Activated naive CD4-positive, alpha-beta T cell treated with anti-CD3 and anti-CD28 coated beads, Interleukin-2, amount 50 U/mL, for 72 hours (primary cell): Measurements from ENCODE around the gene ABHD1. TPM values are rescaled to one million over a fixed set of nuclear protein-coding genes. Genes with fewer than 3 reads are reported as not detected.
"Not testable (repeated sequence)": the region's sequence is repeated elsewhere in the genome, so short reads cannot be mapped to it uniquely, and the experiment has no call there.

ENCODE experiments used
- ATAC-seq, 2 donors: fragments of 150-1000 bp; cut with Tn5 transposase; 2 replicates each; pipeline ENCODE4 v1.10.0; 2021; ENCODE audit warnings: mild to moderate bottlenecking in 2 of 2, moderate library complexity in 2 of 2
- DNase-seq, 2 donors: peaks; one replicate each; pipeline ENCODE4 v3.0.0; 2021 to 2022; ENCODE audit warnings: low spot score in 2 of 2
- H3K27ac Mint-ChIP-seq, 2 donors: one replicate each; pipeline ENCODE4 v1.8.0; 2022; ENCODE audit warnings: mild to moderate bottlenecking in 2 of 2, mixed read lengths in 2 of 2
- H3K36me3 Mint-ChIP-seq, 2 donors: one replicate each; pipeline ENCODE4 v1.8.0; 2022; ENCODE audit warnings: mixed read lengths in 2 of 2
- H3K9me3 Mint-ChIP-seq, 2 donors: one replicate each; pipeline ENCODE4 v1.8.0; 2022; ENCODE audit warnings: mixed read lengths in 2 of 2
- total RNA-seq, 2 donors: library from RNA; stranded (reverse); gene quantifications; one replicate each; pipeline ENCODE4 v1.2.3, GENCODE V29; 2022

Gene ABHD1
- total RNA-seq, 2 donors from 2014 or later = 0.43 to 0.56 TPM

DNA sequence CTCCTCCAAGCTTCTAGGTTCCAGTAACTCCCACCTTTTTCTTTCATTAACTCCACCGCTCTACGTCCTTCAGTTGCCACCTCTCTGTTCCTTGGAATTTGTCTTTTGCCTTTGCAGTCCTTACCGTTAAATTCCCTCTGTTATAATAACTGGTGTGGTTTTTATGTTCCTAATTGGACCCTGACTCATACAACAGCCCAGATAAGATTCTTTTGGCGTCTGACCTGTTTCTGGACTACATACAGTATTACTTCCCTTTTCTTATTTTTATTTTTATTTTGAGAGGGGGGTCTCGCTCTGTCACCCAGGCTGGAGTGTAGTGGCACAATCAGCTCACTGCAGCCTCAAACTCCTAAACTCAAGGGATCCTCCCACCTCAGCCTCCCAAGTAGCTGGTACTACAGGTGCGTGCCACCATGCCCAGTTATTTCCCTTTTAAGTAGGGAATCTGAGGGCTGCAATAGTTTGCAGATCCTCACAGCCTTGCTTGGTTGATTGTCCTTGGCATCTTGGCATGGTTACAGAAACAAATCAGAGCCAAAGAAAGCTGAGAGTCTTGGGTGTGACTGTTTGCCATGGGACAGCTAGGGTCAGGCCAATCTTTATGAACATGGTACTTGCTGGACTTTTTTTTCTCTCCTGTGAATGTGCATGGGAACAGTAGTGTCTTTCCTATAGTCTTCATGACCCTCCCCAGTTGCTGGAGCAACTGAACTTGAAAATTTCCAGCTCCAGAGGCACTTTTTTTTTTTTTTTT lies 47.1 kb downstream of the ABHD1 start:
- ATAC-seq (no peak), DNase-seq (no peak)
- H3K27ac Mint-ChIP-seq = no peak overlapping the region
- no peaks in the 10 kb centered on the region for H3K36me3 Mint-ChIP-seq
- H3K9me3 Mint-ChIP-seq = no peaks in the 10 kb centered on the region

DNA sequence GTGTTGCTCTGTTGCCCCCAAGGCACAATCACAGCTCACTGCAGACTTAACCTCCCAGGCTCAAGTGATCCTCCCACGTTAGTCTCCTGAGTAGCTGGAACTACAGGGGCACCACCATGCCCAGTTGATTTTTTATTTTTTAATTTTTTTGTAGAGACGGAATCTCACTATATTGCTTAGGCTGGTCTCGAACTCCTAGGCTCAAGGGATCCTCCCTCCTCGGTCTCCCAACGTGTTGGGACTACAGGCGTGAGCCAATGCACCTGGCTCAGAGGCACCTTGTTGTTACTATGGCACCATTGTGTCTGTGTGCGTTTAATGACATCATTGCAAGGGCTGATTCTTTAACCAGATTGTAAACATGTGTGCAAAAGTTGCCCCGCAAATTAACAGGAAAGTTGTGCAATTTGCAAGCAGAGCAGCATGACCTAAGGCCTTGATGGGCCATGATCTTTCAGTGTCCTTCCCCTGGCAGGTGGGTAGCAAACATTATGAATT lies 47.8 kb downstream of the ABHD1 start:
- ATAC-seq (no peak), DNase-seq (no peak)
- Mint-ChIP-seq H3K27ac (no peak overlapping the region), H3K36me3 (no peaks in the 10 kb centered on the region), H3K9me3 (no peaks in the 10 kb centered on the region)

GRCh38 chr2:27174638-27175037 lies 51.0 kb downstream of the ABHD1 start:
- Mint-ChIP-seq H3K36me3 (no peaks in the 10 kb centered on the region), H3K27ac (no peak overlapping the region)
- no peak for DNase-seq

GRCh38 chr2:27175330-27175729 lies 51.7 kb downstream of the ABHD1 start:
- DNase-seq (no peak), ATAC-seq (no peak)
- Mint-ChIP-seq H3K36me3 (no peaks in the 10 kb centered on the region), H3K9me3 (no peaks in the 10 kb centered on the region), H3K27ac (no peak overlapping the region)

More at GRCh38 chr2:27174638-27175037, 51.0 kb downstream of the ABHD1 start:
- ATAC-seq = no peak
- H3K9me3 Mint-ChIP-seq = no peaks in the 10 kb centered on the region

DNA sequence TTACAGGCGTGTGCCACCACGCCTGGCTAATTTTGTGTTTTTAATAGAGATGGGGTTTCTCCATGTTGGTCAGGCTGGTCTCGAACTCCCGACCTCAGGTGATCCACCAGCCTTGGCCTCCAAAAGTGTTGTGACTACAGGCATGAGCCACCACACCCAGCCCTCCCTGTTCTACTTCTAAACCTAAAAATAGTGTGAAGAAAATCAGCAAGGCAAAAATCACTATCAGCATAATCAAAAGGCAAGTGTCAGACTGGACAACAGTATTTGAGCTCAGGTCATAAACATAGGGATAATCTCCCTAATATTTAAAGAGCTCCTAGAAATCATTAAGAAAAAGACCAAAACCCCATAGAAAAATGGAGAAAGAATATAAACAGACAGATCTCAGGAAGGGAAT lies 52.2 kb downstream of the ABHD1 start:
- not testable (repeated sequence) for ATAC-seq, H3K36me3 Mint-ChIP-seq, H3K27ac Mint-ChIP-seq, H3K9me3 Mint-ChIP-seq, DNase-seq

DNA sequence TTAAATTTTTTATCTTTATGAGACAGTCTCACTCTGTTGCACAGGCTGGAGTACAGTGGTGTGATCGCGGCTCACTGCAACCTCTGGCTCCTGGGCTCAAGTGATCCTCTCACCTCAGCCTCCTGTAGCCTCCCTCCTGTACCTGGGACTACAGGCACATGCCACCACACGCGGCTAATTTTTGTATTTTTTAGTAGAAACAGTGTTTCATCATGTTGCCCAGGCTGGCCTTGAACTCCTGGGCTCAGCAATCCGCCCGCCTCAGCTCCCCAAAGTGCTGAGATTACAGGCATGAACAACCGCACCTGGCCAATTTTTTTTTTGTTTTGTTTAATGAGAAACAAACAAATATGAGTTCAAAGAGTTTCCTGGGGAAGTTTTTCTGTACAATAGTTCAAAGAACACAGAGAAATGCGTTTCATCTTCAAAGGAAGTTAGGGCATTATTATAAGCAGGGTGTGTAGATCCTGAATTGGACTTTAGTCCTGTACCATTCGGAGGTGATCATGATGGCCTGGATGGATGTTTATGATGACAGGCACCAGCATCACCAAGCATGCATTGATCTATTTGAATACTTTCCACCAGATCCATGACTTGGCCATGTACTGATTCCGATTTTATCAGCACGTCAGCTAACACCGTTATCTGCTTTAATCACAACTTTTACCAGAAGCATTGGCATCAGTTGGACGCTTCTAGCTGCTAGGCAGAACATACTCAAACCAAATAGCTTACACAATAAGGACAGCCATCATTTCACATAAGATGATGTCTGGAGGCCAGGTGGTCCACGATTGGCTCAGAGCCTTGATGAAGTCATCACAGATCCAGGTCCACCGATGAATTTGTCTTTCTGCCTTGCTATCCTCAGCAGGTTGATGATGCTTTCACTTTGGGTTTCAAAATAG lies 54.1 kb downstream of the ABHD1 start:
- DNase-seq (no peak), ATAC-seq (no peak)
- no peaks in the 10 kb centered on the region for H3K36me3 Mint-ChIP-seq
- no peaks in the 10 kb centered on the region for H3K9me3 Mint-ChIP-seq
- no peak overlapping the region for H3K27ac Mint-ChIP-seq

DNA sequence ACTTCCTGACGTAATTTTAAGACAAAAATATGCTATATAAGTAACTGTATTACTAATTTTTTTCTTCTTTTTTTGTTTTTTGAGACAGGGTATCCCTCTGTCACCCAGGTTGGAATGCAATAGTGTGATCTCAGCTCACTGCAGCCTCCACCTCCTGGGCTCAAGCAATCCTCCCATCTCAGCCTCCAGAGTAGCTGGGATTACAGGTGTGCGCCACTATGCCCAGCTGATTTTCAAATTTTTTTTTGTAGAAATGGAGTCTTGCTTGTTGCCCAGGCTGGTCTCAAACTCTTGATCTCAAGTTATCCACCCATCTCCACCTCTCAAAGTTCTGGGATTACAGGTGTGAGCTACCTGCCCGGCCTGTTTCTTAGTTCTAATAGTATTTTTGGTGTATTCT lies 54.9 kb downstream of the ABHD1 start:
- Mint-ChIP-seq H3K27ac (no peak overlapping the region), H3K36me3 (no peaks in the 10 kb centered on the region)
- no peak for ATAC-seq

GRCh38 chr2:27179344-27180000 lies 55.9 kb downstream of the ABHD1 start:
- DNase-seq (no peak), ATAC-seq (no peak)
- H3K36me3 Mint-ChIP-seq = no peaks in the 10 kb centered on the region
- H3K27ac Mint-ChIP-seq = no peak overlapping the region
- no peaks in the 10 kb centered on the region for H3K9me3 Mint-ChIP-seq

More for the DNA sequence above, 54.9 kb downstream of the ABHD1 start:
- DNase-seq = no peak
- no peaks in the 10 kb centered on the region for H3K9me3 Mint-ChIP-seq

Other genes with a start within 250 kb of the ABHD1 start
- gene MAPRE3, start 153.2 kb upstream of the ABHD1 start, total RNA-seq = 1 to 10 TPM; 4.0 to 4.2 TPM
- gene TMEM214, start 90.8 kb upstream of the ABHD1 start, total RNA-seq = 10 to 100 TPM; 54.3 to 68.0 TPM
- 10 to 100 TPM; 14.1 to 21.6 TPM for gene AGBL5, start 72.1 kb upstream of the ABHD1 start, total RNA-seq
- gene OST4, start 52.2 kb upstream of the ABHD1 start, total RNA-seq = 100 to 1,000 TPM; 263 to 344 TPM
- under 1 TPM; 0.52 to 0.78 TPM for gene EMILIN1, start 45.2 kb upstream of the ABHD1 start, total RNA-seq
- 10 to 100 TPM; 10.6 to 16.3 TPM for gene KHK, start 37.0 kb upstream of the ABHD1 start, total RNA-seq
- 10 to 100 TPM in 1 of 2 donors, under 1 TPM in 1; 0.50 to 15.8 TPM for gene CGREF1, start 4.7 kb upstream of the ABHD1 start, total RNA-seq
- 10 to 100 TPM; 49.8 to 52.9 TPM for gene PREB, start 10.8 kb downstream of the ABHD1 start, total RNA-seq
- not detected for gene PRR30, start 15.6 kb downstream of the ABHD1 start, total RNA-seq
- under 1 TPM in 1 of 2 donors, not detected in 1; 0.07 TPM for gene TCF23, start 25.2 kb downstream of the ABHD1 start, total RNA-seq
- 10 to 100 TPM; 58.8 to 59.1 TPM for gene ATRAID, start 88.2 kb downstream of the ABHD1 start, total RNA-seq
- gene SLC5A6, start 88.5 kb downstream of the ABHD1 start, total RNA-seq = 10 to 100 TPM; 40.7 to 42.0 TPM
- gene CAD, start 93.6 kb downstream of the ABHD1 start, total RNA-seq = 10 to 100 TPM; 85.2 to 86.3 TPM
- under 1 TPM; 0.68 to 0.88 TPM for gene SLC30A3, start 139.2 kb downstream of the ABHD1 start, total RNA-seq
- gene DNAJC5G, start 151.6 kb downstream of the ABHD1 start, total RNA-seq = not detected
- not detected for gene TRIM54, start 158.6 kb downstream of the ABHD1 start, total RNA-seq
- gene UCN, start 184.6 kb downstream of the ABHD1 start, total RNA-seq = 1 to 10 TPM; 1.6 to 3.6 TPM
- 100 to 1,000 TPM in 1 of 2 donors, 10 to 100 TPM in 1; 90.1 to 111 TPM for gene MPV17, start 199.3 kb downstream of the ABHD1 start, total RNA-seq
- 10 to 100 TPM; 62.1 to 76.0 TPM for gene GTF3C2, start 232.9 kb downstream of the ABHD1 start, total RNA-seq
- gene EIF2B4, start 246.5 kb downstream of the ABHD1 start, total RNA-seq = 10 to 100 TPM; 34.2 to 51.1 TPM
- gene SNX17, start 246.8 kb downstream of the ABHD1 start, total RNA-seq = 10 to 100 TPM; 56.4 to 82.1 TPM